NCI-H2227 (cell line): Measurements from ENCODE around the gene AHCY.
"Not testable (repeated sequence)": the region's sequence is repeated elsewhere in the genome, so short reads cannot be mapped to it uniquely, and the experiment has no call there.

ENCODE experiments used
- DNase-seq: peaks from one replicate; lab custom pipeline; 2025; ENCODE audit not compliant: unreplicated experiment; lab: John Stamatoyannopoulos, UW

The AHCY gene

DNA sequence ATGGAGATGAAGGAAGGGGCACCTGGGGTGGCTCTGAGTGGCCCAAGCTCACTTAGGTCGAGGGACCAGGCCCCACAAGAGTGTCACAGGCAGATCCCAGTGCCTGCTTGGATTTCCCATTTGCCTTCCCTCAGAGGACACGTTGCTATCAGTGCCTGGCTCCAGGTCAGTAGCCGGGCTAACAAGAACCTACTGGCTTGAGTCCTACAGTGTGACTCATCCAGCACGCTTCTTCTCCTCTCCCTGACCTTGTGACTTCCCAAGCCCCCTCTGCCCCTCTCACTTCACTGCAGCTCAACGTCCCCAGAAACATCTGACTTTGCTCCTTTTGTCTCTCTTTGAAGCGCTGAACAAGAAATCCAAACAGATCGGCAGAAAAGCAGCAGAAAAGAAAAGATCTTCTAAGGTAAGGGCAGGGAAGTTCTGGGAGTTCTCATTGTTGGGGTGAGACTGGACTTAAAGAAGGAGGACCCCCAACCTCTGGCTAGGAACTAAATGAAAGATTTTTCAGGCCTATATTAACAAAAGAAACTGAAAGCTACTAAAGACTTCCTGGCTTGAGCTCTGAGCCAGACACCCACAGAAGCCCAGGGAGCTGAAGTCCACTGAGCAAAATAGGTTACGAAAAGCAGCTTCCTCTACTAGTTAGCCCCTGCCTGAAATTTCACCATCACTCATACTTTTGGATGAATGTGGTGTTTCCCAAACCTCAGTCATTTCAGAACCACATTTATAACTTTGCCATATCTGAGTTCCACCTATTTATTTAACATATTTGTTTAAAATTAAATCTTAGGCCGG is 40.5 kb downstream of the AHCY start:
- no peak for DNase-seq

DNA sequence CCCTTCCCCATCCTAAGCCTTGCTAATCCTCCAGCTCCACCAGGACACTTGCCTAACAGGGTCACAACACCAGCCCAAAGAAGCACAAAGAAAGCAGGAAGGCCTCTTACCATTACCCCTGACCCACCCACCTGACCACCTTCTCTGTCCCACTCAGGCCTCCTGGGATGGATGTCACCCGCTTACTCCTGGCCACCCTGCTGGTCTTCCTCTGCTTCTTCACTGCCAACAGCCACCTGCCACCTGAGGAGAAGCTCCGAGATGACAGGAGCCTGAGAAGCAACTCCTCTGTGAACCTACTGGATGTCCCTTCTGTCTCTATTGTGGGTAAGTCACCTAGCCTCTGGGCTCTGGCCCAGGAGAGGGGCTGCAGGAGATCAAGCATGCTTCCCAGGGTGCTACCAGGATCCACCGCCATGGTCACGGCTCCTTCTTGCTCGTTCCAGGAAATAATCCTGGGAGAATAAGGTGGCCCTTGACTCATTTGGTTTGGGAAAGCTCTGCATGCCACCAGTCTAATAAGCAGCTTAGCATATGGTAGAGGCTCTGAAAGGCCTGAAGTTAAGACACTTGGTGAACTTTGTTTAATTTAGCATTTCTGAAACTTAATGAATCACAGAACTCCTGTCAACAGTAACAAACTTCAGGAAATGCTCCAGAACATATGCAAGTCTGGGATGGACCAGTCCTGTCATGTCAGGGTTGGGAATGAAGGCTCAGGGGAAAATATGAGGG is 42.8 kb downstream of the AHCY start:
- DNase-seq = no peak

GRCh38 chr20:34256629-34257124 is 46.5 kb downstream of the AHCY start:
- no peak for DNase-seq

GRCh38 chr20:34254979-34255378 is 48.2 kb downstream of the AHCY start:
- DNase-seq = no peak

- not testable (repeated sequence) for DNase-seq
These were observed 50.6 kb downstream of the AHCY start for GRCh38 chr20:34252431-34253086.

DNA sequence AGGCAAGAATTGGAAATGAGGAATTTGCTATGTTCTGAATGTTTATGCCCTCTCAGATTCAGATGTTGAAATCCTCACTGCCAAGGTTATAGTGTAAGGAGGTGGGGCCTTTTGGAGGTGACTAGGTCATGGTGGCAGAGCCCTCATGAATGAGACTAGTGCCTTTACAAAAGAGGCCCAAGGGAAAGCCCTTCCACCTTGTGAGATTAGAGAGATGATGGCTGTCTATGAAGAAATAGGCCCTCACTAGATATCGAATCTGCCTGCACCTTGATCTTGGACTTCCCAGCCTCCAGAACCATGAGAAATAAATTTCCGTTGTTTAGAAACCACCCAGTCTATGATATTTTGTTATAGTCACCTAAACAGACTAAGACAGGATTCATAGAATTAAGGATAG is 51.5 kb downstream of the AHCY start:
- no peak for DNase-seq

DNA sequence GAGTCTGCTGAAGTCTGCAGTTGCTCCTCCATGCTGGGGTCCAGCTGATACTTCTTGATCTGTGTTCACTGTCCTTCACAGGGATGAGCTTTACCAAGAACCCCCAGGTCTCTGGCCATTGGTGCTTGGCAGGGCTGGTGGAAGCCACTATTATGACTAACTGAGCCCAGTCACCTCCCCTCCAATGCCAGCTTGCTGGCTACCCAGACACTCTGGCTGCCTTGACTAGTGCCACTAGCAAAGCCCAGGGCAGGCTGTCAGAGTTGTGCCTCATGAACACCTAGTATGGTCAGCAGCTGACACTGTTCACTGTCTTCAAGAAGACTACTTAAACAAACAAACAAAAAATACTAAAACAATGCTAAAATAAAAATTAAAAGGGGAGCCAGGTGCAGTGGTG is 53.1 kb downstream of the AHCY start:
- no peak for DNase-seq

DNA sequence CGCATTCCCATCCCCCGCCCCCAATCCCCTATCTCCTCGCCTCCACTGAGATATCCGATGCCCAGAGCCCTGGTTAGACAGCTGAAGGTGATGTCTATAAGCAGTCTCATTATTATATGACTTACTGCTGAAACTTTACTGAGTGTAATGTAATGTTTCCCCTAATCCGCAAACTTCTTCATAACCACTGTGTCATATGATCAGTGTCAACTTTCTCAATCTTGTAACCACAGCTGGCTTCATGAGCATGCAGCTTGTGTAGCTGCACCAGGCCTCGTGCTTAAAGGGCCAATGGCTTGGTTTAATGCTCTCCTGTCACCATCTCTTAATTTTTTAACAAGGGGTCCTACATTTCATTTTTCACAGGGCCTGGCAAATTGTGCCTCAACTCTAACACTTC is 53.9 kb downstream of the AHCY start:
- DNase-seq = no peak

DNA sequence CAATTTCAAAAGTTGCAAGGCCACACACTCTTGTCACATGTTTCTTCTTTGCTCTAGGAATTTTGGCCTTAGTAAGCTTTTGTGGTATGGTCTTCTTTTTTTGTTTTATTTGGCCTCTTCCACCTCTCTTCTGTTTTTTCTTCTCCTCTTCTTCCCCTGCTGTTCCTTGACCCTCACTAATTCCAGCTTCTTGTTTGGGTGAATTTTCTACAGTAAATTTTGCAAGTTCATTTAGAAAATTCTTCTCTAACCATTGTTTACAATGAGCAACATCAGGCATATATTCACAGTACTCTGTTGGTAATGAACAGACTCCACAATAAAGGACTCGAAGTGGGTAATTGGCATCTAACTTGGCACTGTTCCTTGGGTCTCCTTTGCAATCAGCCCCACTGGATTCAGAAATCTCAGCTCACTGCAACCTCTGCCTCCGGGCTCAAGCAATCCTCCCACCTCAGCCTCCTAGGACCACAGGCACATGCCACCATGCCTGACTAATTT is 57.0 kb downstream of the AHCY start:
- DNase-seq = no peak

- DNase-seq = no peak
These were observed 59.8 kb downstream of the AHCY start for GRCh38 chr20:34243377-34243776.

DNA sequence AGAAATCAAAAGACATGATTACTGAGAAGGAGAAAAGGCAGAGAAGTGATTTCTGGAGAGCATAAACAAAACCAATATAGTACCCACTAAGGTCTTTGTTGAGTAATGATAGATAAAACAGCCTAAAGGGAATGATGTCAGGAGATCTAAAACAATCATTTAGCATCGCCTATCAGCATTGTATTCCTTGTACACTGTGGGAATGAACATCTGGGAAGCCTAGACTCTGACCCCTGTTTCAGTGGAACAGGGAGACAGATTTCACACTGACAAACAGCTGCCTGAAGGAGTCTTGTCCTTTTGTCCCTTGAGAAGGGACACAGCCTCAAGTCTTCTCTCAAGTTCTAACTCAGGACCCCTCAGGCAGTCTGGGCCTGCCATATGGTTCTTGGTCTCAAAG is 60.3 kb downstream of the AHCY start:
- no peak for DNase-seq

DNA sequence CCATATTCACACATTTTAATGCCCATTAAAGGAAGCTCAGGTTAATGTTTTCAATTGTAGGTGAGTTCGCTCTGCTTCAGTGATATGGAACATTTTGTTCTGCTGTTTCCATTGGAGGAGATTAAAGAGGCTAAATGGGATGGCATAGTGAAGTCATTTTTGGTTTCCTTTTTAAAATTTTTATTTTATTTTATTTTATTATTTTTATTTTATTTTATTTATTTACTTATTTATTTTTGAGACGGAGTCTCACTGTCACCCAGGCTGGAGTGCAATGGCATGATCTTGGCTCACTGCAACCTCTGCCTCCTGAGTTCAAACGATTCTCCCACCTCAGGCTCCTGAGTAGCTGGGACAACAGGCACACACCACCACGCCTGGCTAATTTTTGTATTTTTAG is 61.1 kb downstream of the AHCY start:
- DNase-seq = not testable (repeated sequence)

GRCh38 chr20:34240693-34241615 is 62.2 kb downstream of the AHCY start, which contains the start of gene ASIP:
Gene ASIP, plus strand, starts transcription at chr20:34241423. Its CDS starts 18,952 bp downstream, at chr20:34260375.
- DNase-seq = no peak

DNA sequence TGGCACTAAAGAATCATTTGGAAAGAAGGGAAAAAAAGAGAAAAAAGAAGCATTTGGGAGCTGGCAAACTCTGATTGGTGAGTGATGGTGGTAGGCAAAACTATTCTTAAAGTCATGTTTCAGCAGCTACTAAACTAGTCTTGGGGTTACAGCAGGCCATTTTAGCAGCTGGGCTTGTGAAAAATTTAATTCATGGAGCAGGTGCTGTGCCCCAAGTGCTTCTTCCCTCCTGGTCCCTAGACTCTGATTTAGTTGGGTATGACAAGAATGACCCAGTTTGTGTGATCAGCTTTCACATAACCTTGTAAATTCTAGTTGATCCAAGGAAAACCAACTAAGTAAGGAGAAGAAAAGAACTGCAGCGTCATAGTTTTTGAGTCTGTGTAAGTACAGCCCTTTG is 63.0 kb downstream of the AHCY start:
- DNase-seq = no peak

GRCh38 chr20:34237942-34238341 is 65.2 kb downstream of the AHCY start:
- no peak for DNase-seq

GRCh38 chr20:34235875-34236274 is 67.3 kb downstream of the AHCY start:
- no peak for DNase-seq

- DNase-seq = no peak
These were observed 69.5 kb downstream of the AHCY start for GRCh38 chr20:34233687-34234086.

- no peak for DNase-seq
These were observed 70.6 kb downstream of the AHCY start for GRCh38 chr20:34232494-34233087.

GRCh38 chr20:34231634-34232033 is 71.5 kb downstream of the AHCY start:
- DNase-seq = no peak
